DMS 273 (cell line): ENCODE measurements around the gene ZDHHC11B.
"Not testable (repeated sequence)": the region's sequence is repeated elsewhere in the genome, so short reads cannot be mapped to it uniquely, and the experiment has no call there.

Source experiments
- DNase-seq: peaks from one replicate; lab custom pipeline; 2025; ENCODE audit not compliant: unreplicated experiment; lab: John Stamatoyannopoulos, UW

ZDHHC11B gene

DNA sequence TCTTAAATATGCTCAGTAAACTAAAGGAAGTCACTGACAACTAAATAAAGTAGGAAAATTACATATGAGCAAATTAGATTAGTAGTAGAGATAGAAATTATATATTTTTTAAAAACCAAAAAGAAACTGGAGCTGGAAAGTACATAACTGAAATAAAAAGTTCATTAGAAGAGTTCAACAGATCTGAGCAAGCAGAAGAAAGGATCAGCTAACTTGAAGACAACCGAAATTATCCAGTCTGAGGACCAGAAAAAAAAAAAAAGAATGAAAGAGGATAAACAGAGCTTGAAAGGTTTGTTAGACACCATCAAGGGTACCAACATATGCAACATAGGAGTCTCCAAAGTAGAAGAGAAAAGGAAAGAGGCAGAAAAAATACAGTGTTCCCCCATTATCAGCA, 65.2 kb downstream of the ZDHHC11B start:
- not testable (repeated sequence) for DNase-seq

GRCh38 chr5:717143-717542, 67.4 kb downstream of the ZDHHC11B start:
- DNase-seq: no peak

- not testable (repeated sequence) for DNase-seq
Measured at GRCh38 chr5:716740-717139, 67.8 kb downstream of the ZDHHC11B start.

DNA sequence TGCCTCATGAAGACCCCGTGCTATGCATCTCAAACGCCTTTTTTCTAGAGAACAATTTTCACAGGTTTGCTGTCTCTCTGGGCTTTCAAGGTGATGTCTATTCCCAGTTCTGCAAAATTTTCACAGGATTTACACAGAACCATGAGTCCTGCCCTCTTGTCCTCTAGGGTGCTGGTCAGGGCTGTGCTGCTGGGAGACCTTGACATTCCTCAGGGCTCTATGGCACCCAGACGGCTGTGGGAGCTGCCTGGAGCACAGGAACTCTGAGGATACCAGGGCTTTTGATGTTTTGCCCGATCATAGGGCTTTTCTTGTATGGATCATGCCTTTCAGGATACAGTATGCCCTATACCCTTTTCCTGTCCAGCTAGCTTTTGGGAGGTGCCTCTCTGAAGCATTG, 68.9 kb downstream of the ZDHHC11B start:
- not testable (repeated sequence) for DNase-seq

GRCh38 chr5:714215-715118, 70.1 kb downstream of the ZDHHC11B start:
- DNase-seq: not testable (repeated sequence)

- not testable (repeated sequence) for DNase-seq
Measured at GRCh38 chr5:713686-714085, 70.8 kb downstream of the ZDHHC11B start.

DNA sequence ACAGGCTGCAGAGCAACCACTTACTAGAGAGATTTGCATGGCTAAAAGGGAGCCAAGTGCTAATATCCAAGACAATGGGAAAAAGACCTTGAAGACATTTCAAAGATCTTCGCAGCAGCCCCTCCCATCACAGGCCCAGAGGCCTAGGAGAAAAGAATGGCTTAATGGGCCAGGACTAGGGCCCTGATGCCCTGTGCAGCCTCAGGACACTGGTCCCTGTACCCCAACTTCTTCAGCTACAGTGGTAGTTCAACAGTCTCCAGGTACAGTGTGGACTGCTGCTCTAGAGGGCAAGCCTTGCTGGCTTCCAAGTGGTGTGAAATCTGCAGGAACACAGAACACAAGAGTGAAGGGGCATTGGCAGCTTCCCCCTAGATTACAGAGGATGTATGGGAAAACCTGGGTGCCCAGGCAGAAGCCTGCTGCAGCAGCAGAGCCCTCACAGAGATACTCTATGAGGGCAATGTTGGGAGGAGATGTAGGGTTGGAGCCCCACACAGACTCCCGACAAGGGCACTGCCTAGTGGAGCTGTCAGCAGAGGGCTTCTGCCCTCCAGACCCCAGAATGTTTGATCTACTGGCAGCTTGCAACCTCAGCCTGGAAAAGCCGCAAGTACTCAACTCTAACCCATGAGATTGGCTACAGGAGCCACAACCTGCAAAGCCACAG, 75.5 kb downstream of the ZDHHC11B start:
- not testable (repeated sequence) for DNase-seq

GRCh38 chr5:708374-708773, 76.2 kb downstream of the ZDHHC11B start:
- not testable (repeated sequence) for DNase-seq

DNA sequence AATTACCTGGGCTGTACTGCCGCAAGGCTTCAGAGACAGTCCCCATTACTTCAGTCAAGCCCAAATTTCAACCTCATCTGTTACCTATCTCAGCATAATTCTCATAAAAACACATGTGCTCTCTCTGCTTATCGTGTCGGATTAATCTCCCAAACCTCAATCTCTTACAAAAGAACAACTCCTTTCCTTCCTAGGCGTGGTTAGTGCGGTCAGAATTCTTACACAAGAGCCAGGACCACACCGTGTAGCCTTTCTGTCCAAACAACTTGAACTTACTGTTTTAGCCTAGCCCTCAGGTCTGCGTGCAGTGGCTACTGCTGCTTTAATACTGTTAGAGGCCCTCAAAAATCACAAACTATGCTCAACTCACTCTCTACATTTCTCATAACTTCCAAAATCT, 78.4 kb downstream of the ZDHHC11B start:
- DNase-seq: not testable (repeated sequence)

DNA sequence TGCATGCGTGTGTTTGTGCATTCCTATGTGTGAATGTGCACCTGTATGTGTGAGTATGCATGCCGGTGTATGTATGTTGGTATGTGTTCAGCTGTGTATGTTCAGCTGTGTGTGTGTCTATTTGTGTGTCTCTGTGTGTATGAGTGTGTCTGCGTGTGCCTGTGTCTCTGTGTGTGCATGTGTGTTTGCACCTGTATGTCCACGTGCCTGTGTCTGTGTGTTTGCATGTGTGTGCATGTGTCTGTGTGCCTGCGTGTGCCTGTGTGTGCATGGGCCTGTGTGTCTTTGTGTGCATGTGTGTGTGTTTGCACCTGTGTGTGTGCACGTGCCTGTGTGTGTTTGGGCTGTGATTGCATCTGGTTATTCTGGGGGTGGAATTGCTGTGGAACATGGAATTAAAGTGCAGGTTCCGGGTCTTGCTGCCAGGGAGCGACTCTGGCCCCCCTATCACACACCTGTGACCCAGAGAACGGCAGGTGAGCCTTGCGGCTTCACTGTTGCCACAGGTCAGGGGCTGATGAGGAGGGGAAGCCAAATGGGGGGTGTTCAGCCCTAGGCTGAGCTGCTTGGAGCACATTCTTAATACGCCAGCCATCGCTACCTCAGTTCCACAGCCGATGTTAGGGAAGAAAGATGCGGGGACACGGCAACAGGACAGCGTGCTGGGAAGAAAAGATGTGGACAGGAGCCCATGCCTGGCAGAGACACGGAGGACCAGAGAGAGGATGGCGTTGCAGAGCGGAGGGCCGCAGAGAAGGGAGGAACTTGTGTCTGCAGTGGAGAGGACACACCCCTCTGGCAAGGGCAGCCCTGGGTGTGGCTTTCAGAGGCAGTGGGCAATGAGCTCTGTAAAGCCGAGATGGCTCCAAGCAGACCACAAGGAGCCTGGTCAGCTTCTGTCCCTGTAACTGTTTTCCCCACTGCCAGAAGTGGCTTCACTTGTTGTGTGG, 87.5 kb downstream of the ZDHHC11B start:
- DNase-seq: not testable (repeated sequence)

GRCh38 chr5:696191-696590, 88.3 kb downstream of the ZDHHC11B start:
- not testable (repeated sequence) for DNase-seq

GRCh38 chr5:695475-695874, 89.1 kb downstream of the ZDHHC11B start:
- not testable (repeated sequence) for DNase-seq

DNA sequence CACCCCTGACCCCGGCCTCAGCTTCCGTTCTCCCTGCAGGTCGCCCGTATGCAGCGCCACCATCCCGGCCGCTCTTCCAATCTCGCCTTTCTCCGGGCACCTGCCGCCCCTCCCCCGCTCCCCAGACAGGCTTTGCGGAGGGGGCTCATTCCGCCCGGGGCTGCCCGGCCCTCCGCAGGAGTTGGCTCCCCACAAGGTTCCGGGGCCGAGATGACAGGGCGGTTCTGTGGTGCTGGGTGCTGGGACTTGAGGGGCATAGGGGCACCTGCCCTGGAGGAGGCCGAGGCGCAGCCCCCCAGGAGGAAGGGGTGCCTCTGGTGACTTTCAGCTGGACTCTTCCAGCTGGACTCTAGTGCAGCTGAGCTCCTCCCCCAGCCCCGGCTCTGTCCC, 90.5 kb downstream of the ZDHHC11B start:
- DNase-seq: not testable (repeated sequence)

- DNase-seq: peak; percentile 90
Measured at GRCh38 chr5:693271-694041, 91.1 kb downstream of the ZDHHC11B start, which contains the start of gene TPPP. TSS of gene TPPP (minus strand) at chr5:693352. CDS start at chr5:678060, 15,292 bp downstream.

- peak; percentile 37 for DNase-seq
Measured at GRCh38 chr5:692529-693041, 91.9 kb downstream of the ZDHHC11B start.

- no peak for DNase-seq
Measured at GRCh38 chr5:691817-692528, 92.6 kb downstream of the ZDHHC11B start.

DNA sequence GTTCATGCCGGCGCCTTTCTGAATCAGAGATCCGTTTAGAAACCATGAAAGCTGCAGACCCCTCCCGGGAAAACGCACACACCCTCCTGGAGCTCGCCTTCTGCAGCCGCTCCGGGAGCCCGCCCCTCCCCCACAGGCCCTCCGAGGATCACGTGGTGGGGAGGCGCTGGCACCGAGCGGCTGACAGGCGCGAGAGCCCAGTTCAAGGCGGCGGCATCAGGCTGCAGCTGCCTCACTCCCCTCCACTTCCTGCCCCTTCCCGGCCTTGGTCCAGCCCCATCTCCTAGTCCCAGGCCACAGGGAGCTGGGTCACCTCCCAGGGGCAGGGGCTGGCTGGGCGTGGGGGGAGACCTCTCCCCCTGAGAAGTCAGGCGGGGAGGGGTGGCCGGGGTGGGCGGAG, 93.5 kb downstream of the ZDHHC11B start:
- not testable (repeated sequence) for DNase-seq

DNA sequence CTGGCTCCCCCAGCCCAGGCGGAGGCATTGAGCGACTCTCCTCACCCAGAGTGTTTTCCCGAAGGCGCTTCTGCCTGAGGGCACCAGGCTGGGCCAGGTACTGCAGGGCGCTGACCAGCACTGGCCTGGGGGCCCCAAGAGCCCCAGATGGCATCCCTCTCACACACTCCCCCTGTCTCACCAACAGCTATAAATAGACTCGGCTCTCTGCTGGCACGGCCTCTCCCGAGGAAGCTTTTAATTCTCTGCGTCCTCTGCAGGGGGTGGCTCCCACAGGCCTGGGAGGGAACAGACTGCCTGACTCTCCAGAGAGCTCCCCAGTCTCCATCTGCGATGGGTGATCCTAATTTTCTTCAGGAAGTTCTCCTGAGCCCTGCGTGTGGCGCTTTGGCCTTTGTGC, 94.2 kb downstream of the ZDHHC11B start:
- not testable (repeated sequence) for DNase-seq

DNA sequence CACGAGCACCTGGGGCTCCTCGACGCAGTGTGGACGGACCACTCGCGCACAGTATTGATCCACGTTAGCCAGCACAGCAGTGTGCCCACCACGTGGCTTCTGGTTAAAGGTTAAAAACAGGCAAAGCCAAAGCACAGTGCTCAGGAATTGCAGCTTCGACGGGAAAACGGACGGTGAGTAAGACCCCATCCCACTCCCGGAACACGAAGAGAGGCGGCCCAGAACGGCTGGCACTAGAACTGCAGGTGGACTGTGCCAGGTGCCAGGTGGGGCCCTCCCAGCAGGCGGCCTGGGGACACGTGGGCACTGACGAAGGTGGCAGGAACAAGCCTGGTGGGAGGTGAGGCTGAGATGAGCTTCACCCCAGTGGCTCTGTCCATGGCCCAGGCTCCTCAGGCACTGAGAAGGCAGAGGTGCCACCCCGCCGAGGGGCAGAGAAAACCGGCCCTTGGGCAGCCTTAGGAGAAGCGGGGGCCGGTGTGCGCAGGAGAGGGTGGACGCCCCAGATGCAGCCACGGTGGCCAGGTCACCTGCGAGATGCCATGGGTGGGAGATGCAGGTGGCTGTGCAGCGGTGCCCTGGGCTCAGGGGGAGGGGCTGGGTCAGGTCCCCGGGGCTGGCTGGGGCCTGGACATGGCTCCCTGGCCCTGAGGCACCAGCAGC, 96.0 kb downstream of the ZDHHC11B start:
- not testable (repeated sequence) for DNase-seq
